ENCODE results near the gene ELOVL2. TPM values are rescaled to one million over a fixed set of nuclear protein-coding genes. Genes with fewer than 3 reads are reported as not detected.

ELOVL2 gene
- total RNA-seq, 1 experiment from 2014 or later: 0.47 TPM

GRCh38 chr6:11042025-11042749 is 1.9 kb downstream of the ELOVL2 start:
- no peak for DNase-seq
- H3K27me3 Mint-ChIP-seq (ENCODE audit: unreplicated experiment): peaks cover 12% of the 10 kb centered on the region
- intact Hi-C loops (cut with micrococcal nuclease; ENCODE audit: unreplicated experiment): no loop called here
- peaks cover 20% of the 10 kb centered on the region for H3K4me1 Mint-ChIP-seq (ENCODE audit: low read depth, unreplicated experiment)
- H3K36me3 Mint-ChIP-seq (ENCODE audit: insufficient read depth, unreplicated experiment): peaks cover 5% of the 10 kb centered on the region
- H3K9me3 Mint-ChIP-seq (ENCODE audit: low read depth, unreplicated experiment): no peaks in the 10 kb centered on the region
- no peak overlapping the region for H3K27ac Mint-ChIP-seq (ENCODE audit: unreplicated experiment)
- TF ChIP-seq CTCF (IDR thresholded peaks at IDR 0.05; ENCODE audit: unreplicated experiment): no peak
- CTCF ChIA-PET: no interaction called here
- peak overlapping the region; percentile 48 for H3K4me3 Mint-ChIP-seq (ENCODE audit: low read depth, unreplicated experiment)
- BruUV-seq (replicated peaks): no TSS peak

- Mint-ChIP-seq H3K27me3 (ENCODE audit: unreplicated experiment) (peaks cover 12% of the 10 kb centered on the region), H3K36me3 (ENCODE audit: insufficient read depth, unreplicated experiment) (peaks cover 5% of the 10 kb centered on the region), H3K4me3 (ENCODE audit: low read depth, unreplicated experiment) (no peak overlapping the region), H3K4me1 (ENCODE audit: low read depth, unreplicated experiment) (peaks cover 29% of the 10 kb centered on the region), H3K9me3 (ENCODE audit: low read depth, unreplicated experiment) (no peaks in the 10 kb centered on the region), H3K27ac (ENCODE audit: unreplicated experiment) (peak overlapping the region; percentile 71)
- DNase-seq: no peak
- no TSS peak for BruUV-seq (replicated peaks)
- CTCF ChIA-PET: interaction anchor here (0.7 to 1.1 kb wide), 2 partner anchors 29 to 72 kb away, joined by 3 read pairs; no protein-coding TSS in a partner anchor
- no peak for TF ChIP-seq CTCF (IDR thresholded peaks at IDR 0.05; ENCODE audit: unreplicated experiment)
- intact Hi-C loops (cut with micrococcal nuclease; ENCODE audit: unreplicated experiment): no loop called here
These were observed 4.0 kb downstream of the ELOVL2 start for GRCh38 chr6:11040134-11040533.

- intact Hi-C loops (cut with micrococcal nuclease; ENCODE audit: unreplicated experiment): no loop called here
These were observed 5.1 kb downstream of the ELOVL2 start for GRCh38 chr6:11039040-11039439.

GRCh38 chr6:11036977-11037430 is 7.1 kb downstream of the ELOVL2 start:
- CTCF ChIA-PET: interaction anchor here (0.7 kb wide), 1 partner anchor 56 kb away, joined by 6 read pairs; the partner anchor contains the start of gene SMIM13

More at GRCh38 chr6:11039040-11039439, 5.1 kb downstream of the ELOVL2 start:
- no peak overlapping the region for H3K27ac Mint-ChIP-seq (ENCODE audit: unreplicated experiment)
- BruUV-seq (replicated peaks): no TSS peak
- H3K27me3 Mint-ChIP-seq (ENCODE audit: unreplicated experiment): peaks cover 12% of the 10 kb centered on the region
- no peak for DNase-seq
- peaks cover 5% of the 10 kb centered on the region for H3K36me3 Mint-ChIP-seq (ENCODE audit: insufficient read depth, unreplicated experiment)
- TF ChIP-seq CTCF (IDR thresholded peaks at IDR 0.05; ENCODE audit: unreplicated experiment): no peak
- H3K4me3 Mint-ChIP-seq (ENCODE audit: low read depth, unreplicated experiment): no peak overlapping the region
- no peaks in the 10 kb centered on the region for H3K9me3 Mint-ChIP-seq (ENCODE audit: low read depth, unreplicated experiment)
- CTCF ChIA-PET: no interaction called here
- H3K4me1 Mint-ChIP-seq (ENCODE audit: low read depth, unreplicated experiment): peaks cover 31% of the 10 kb centered on the region

More at GRCh38 chr6:11036977-11037430, 7.1 kb downstream of the ELOVL2 start:
- no peaks in the 10 kb centered on the region for H3K9me3 Mint-ChIP-seq (ENCODE audit: low read depth, unreplicated experiment)
- H3K27ac Mint-ChIP-seq (ENCODE audit: unreplicated experiment): peak overlapping the region; percentile 17
- no TSS peak for BruUV-seq (replicated peaks)
- H3K36me3 Mint-ChIP-seq (ENCODE audit: insufficient read depth, unreplicated experiment): no peaks in the 10 kb centered on the region
- no peaks in the 10 kb centered on the region for H3K27me3 Mint-ChIP-seq (ENCODE audit: unreplicated experiment)
- no peak for DNase-seq
- TF ChIP-seq CTCF (IDR thresholded peaks at IDR 0.05; ENCODE audit: unreplicated experiment): no peak
- H3K4me3 Mint-ChIP-seq (ENCODE audit: low read depth, unreplicated experiment): no peak overlapping the region
- peaks cover 27% of the 10 kb centered on the region for H3K4me1 Mint-ChIP-seq (ENCODE audit: low read depth, unreplicated experiment)
- intact Hi-C loops (cut with micrococcal nuclease; ENCODE audit: unreplicated experiment): no loop called here
